H1 (cell line): ENCODE measurements around the gene CD46. TPM values are rescaled to one million over a fixed set of nuclear protein-coding genes. Genes with fewer than 3 reads are reported as not detected.

Experiments
- BRCA1 ChIP-seq: IDR thresholded peaks from 2 replicates; pipeline ENCODE4 v1.6.1; 2012; ENCODE audit warnings: low read depth, low read length, improper control_type of control experiment
- JUN ChIP-seq: IDR thresholded peaks from 2 replicates; pipeline ENCODE4 v1.6.1; 2011; ENCODE audit warnings: low read depth, mild to moderate bottlenecking, improper control_type of control experiment, low read length
- KDM4A ChIP-seq: IDR thresholded peaks from one replicate; pipeline ENCODE4 v1.7.1; 2012; ENCODE audit warnings: low read depth, mild to moderate bottlenecking, moderate library complexity, low read length, inconsistent platforms; ENCODE audit not compliant: severe bottlenecking
- POLR2AphosphoS5 ChIP-seq: IDR thresholded peaks from 2 replicates; pipeline ENCODE4 v1.6.1; 2011; ENCODE audit warnings: low read depth, low read length
- SP1 ChIP-seq: IDR thresholded peaks from 2 replicates; pipeline ENCODE4 v1.6.1; 2011; ENCODE audit warnings: low read depth, low read length
- SP4 ChIP-seq: IDR thresholded peaks from 2 replicates; pipeline ENCODE4 v1.6.1; 2012; ENCODE audit warnings: low read length, inconsistent platforms
- TAF7 ChIP-seq: optimal IDR thresholded peaks from 2 replicates; pipeline ENCODE3; 2011; ENCODE audit warnings: low read depth, mild to moderate bottlenecking, inconsistent platforms, low read length, moderate library complexity, borderline replicate concordance
- TBP ChIP-seq: IDR thresholded peaks from 2 replicates; pipeline ENCODE4 v1.6.1; 2011; ENCODE audit warnings: low read depth, low read length, improper control_type of control experiment
- ZNF274 ChIP-seq: IDR thresholded peaks from 2 replicates; pipeline ENCODE4 v1.7.0; 2012; ENCODE audit warnings: low read length, borderline replicate concordance; ENCODE audit errors: extremely low read depth
- polyA plus RNA-seq, 7 experiments: library from polyadenylated mRNA; depleted of rRNA in 3 of 7; stranded (reverse) in 5 of 7; unstranded in 2 of 7; fragments of >200 nt in 5 of 7; fragments of 200-250 nt in 2 of 7; gene quantifications; 1 replicate in 5 of 7; 2 replicates in 1 of 7; 4 replicates in 1 of 7; pipeline versions ENCODE4 v1.2.1 to v1.2.3, GENCODE V29; 2011 to 2013; ENCODE audit warnings: missing spikeins in 2 of 7, mixed read lengths in 2 of 7
- total RNA-seq: library from RNA; stranded (reverse); fragmentation: NEBNext Ultra II Directional; extraction: Animal tissue kit (Norgen Biotek cat#: 25700); gene quantifications from 2 replicates; pipeline ENCODE4 v1.2.1, GENCODE V29; 2021
- TF ChIP-seq, protein P1 (sequence below): fragments of 300-600 bp; sonication (generic); IDR thresholded peaks from 2 replicates; pipeline ENCODE4 v1.7.1; 2012; ENCODE audit warnings: low read length, moderate library complexity, mild to moderate bottlenecking, inconsistent platforms; ENCODE audit not compliant: insufficient replicate concordance
- TF ChIP-seq, protein P2 (sequence below), 3 experiments: IDR thresholded peaks; 1 replicate in 2 of 3; 2 replicates in 1 of 3; pipeline versions ENCODE4 v1.5.1 to v1.6.1; 2011; ENCODE audit warnings: low read length in 3 of 3, mild to moderate bottlenecking in 3 of 3, inconsistent platforms in 2 of 3, low read depth in 1 of 3, moderate library complexity in 1 of 3; ENCODE audit not compliant: insufficient read depth in 1 of 3; ENCODE audit errors: control extremely low read depth in 1 of 3

The CD46 gene
- total and polyA plus RNA-seq, 2 of the 8 experiments (the other 6 are each of a cell fraction or from before 2014, with no cell fraction given), result 60.9 to 113 TPM

- TF ChIP-seq, protein P1, sequence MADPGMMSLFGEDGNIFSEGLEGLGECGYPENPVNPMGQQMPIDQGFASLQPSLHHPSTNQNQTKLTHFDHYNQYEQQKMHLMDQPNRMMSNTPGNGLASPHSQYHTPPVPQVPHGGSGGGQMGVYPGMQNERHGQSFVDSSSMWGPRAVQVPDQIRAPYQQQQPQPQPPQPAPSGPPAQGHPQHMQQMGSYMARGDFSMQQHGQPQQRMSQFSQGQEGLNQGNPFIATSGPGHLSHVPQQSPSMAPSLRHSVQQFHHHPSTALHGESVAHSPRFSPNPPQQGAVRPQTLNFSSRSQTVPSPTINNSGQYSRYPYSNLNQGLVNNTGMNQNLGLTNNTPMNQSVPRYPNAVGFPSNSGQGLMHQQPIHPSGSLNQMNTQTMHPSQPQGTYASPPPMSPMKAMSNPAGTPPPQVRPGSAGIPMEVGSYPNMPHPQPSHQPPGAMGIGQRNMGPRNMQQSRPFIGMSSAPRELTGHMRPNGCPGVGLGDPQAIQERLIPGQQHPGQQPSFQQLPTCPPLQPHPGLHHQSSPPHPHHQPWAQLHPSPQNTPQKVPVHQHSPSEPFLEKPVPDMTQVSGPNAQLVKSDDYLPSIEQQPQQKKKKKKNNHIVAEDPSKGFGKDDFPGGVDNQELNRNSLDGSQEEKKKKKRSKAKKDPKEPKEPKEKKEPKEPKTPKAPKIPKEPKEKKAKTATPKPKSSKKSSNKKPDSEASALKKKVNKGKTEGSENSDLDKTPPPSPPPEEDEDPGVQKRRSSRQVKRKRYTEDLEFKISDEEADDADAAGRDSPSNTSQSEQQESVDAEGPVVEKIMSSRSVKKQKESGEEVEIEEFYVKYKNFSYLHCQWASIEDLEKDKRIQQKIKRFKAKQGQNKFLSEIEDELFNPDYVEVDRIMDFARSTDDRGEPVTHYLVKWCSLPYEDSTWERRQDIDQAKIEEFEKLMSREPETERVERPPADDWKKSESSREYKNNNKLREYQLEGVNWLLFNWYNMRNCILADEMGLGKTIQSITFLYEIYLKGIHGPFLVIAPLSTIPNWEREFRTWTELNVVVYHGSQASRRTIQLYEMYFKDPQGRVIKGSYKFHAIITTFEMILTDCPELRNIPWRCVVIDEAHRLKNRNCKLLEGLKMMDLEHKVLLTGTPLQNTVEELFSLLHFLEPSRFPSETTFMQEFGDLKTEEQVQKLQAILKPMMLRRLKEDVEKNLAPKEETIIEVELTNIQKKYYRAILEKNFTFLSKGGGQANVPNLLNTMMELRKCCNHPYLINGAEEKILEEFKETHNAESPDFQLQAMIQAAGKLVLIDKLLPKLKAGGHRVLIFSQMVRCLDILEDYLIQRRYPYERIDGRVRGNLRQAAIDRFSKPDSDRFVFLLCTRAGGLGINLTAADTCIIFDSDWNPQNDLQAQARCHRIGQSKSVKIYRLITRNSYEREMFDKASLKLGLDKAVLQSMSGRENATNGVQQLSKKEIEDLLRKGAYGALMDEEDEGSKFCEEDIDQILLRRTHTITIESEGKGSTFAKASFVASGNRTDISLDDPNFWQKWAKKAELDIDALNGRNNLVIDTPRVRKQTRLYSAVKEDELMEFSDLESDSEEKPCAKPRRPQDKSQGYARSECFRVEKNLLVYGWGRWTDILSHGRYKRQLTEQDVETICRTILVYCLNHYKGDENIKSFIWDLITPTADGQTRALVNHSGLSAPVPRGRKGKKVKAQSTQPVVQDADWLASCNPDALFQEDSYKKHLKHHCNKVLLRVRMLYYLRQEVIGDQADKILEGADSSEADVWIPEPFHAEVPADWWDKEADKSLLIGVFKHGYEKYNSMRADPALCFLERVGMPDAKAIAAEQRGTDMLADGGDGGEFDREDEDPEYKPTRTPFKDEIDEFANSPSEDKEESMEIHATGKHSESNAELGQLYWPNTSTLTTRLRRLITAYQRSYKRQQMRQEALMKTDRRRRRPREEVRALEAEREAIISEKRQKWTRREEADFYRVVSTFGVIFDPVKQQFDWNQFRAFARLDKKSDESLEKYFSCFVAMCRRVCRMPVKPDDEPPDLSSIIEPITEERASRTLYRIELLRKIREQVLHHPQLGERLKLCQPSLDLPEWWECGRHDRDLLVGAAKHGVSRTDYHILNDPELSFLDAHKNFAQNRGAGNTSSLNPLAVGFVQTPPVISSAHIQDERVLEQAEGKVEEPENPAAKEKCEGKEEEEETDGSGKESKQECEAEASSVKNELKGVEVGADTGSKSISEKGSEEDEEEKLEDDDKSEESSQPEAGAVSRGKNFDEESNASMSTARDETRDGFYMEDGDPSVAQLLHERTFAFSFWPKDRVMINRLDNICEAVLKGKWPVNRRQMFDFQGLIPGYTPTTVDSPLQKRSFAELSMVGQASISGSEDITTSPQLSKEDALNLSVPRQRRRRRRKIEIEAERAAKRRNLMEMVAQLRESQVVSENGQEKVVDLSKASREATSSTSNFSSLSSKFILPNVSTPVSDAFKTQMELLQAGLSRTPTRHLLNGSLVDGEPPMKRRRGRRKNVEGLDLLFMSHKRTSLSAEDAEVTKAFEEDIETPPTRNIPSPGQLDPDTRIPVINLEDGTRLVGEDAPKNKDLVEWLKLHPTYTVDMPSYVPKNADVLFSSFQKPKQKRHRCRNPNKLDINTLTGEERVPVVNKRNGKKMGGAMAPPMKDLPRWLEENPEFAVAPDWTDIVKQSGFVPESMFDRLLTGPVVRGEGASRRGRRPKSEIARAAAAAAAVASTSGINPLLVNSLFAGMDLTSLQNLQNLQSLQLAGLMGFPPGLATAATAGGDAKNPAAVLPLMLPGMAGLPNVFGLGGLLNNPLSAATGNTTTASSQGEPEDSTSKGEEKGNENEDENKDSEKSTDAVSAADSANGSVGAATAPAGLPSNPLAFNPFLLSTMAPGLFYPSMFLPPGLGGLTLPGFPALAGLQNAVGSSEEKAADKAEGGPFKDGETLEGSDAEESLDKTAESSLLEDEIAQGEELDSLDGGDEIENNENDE, result no peak
- TF ChIP-seq TBP, result no peak
- TF ChIP-seq ZNF274, result no peak
- no peak for TF ChIP-seq BRCA1
- no peak for TF ChIP-seq SP1
- TF ChIP-seq POLR2AphosphoS5, result no peak
- no peak for TF ChIP-seq JUN
- no peak for TF ChIP-seq TAF7
- no peak for TF ChIP-seq SP4
- no peak for TF ChIP-seq KDM4A
- TF ChIP-seq, protein P2, sequence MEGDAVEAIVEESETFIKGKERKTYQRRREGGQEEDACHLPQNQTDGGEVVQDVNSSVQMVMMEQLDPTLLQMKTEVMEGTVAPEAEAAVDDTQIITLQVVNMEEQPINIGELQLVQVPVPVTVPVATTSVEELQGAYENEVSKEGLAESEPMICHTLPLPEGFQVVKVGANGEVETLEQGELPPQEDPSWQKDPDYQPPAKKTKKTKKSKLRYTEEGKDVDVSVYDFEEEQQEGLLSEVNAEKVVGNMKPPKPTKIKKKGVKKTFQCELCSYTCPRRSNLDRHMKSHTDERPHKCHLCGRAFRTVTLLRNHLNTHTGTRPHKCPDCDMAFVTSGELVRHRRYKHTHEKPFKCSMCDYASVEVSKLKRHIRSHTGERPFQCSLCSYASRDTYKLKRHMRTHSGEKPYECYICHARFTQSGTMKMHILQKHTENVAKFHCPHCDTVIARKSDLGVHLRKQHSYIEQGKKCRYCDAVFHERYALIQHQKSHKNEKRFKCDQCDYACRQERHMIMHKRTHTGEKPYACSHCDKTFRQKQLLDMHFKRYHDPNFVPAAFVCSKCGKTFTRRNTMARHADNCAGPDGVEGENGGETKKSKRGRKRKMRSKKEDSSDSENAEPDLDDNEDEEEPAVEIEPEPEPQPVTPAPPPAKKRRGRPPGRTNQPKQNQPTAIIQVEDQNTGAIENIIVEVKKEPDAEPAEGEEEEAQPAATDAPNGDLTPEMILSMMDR (IDR thresholded peaks at IDR 0.05; ENCODE audit: control extremely low read depth in 1 of 3, insufficient read depth in 1 of 3, low read depth in 1 of 3, low read length in 3 of 3), result no peak
These were observed 87.2 kb downstream of the CD46 start (continued) for GRCh38 chr1:207839083-207839413.
